OCI-LY1 (cell line): ENCODE results near the gene ROR2.

ENCODE experiments used
- EZH2 ChIP-seq: fragments of 200-600 bp; sonication (generic), shearing (Covaris generic); IDR thresholded peaks from 2 replicates; pipeline ENCODE4 v1.8.0; 2017; ENCODE audit warnings: borderline replicate concordance, mixed run types, mild to moderate bottlenecking, antibody characterized with exemption, low read length, moderate library complexity, mixed read lengths
- TF ChIP-seq, protein P1 (sequence below): fragments of 200-600 bp; sonication (generic), shearing (Covaris generic); IDR thresholded peaks from 2 replicates; pipeline ENCODE4 v1.5.1; 2017; ENCODE audit warnings: mild to moderate bottlenecking, antibody characterized with exemption, low read length, moderate library complexity, mixed read lengths

DNA sequence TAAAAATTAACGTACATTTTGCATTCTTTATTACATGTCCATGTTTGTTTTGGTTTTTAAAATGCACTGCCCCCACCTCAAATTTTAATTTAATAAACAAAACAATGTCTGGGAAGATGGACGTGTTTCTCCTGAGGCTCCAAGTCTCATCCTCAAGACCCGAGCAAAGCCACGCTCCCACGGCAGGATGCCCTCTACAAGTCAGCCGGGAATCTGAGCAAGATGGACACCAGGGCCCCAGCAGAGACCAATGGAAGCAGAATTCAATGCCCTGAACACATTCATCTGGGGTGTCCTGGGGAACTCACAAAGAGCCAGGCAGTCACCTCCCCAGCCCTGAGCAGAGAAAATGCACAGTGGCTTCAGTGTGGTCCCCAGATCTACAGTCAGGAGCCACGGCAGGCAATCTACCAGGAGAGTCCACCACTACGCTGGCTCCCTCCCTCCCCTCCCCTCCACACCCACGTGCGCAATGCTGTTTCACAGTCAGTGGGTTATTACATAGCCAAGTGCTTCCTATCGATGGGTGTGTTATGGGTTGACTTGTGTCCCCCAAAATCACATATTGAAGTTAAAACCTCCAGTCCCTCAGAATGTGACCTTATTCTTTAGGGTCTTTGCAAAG, 129.8 kb downstream of the ROR2 start:
- TF ChIP-seq, protein P1, sequence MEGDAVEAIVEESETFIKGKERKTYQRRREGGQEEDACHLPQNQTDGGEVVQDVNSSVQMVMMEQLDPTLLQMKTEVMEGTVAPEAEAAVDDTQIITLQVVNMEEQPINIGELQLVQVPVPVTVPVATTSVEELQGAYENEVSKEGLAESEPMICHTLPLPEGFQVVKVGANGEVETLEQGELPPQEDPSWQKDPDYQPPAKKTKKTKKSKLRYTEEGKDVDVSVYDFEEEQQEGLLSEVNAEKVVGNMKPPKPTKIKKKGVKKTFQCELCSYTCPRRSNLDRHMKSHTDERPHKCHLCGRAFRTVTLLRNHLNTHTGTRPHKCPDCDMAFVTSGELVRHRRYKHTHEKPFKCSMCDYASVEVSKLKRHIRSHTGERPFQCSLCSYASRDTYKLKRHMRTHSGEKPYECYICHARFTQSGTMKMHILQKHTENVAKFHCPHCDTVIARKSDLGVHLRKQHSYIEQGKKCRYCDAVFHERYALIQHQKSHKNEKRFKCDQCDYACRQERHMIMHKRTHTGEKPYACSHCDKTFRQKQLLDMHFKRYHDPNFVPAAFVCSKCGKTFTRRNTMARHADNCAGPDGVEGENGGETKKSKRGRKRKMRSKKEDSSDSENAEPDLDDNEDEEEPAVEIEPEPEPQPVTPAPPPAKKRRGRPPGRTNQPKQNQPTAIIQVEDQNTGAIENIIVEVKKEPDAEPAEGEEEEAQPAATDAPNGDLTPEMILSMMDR, result no peak
- TF ChIP-seq EZH2, result no peak
